SW 1271 (cell line): ENCODE measurements around the gene UPK3A.
A peak's percentile ranks its signal among the peaks of the same experiment; 100 is the strongest.

ENCODE experiments used
- DNase-seq, 2 experiments: peaks; one replicate each; lab custom pipeline; 2025; lab: John Stamatoyannopoulos, UW

The UPK3A gene

DNA sequence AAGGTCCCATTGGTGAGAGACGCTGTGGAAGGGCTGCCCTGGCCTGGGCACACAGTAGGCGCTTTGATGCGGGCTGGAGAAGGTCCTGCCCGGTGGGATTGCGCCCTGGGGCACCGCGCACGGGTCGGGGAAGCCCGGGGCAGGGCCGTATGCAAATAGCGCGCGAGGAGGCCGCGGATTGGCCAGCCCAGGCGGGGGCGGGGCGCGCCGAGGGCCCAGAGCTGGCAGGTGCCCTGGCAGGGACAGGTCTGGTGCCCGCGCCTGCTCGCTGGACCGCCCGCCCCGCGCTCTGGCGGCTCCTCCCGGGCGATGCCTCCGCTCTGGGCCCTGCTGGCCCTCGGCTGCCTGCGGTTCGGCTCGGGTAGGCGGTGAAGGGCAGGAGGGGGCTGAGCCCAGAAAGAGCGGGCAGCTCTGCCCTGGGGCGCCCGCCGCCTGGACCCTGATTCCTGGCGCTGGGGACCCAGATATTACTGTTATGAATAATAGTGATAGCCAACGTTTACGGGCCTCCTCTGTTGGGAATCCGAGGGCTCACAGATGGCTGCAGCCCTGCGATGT lies at the start of gene UPK3A:
Gene UPK3A (plus strand): TSS at position 245 of the 558 bp plus-strand sequence. CDS start 65 bp downstream, at position 310.
- DNase-seq, result no peak

GRCh38 chr22:45235101-45235777 lies 49.5 kb upstream of the UPK3A start:
- DNase-seq, result no peak

GRCh38 chr22:45235851-45236342 lies 48.9 kb upstream of the UPK3A start:
- no peak for DNase-seq

- DNase-seq, result no peak
Measured at GRCh38 chr22:45237065-45237990, 47.4 kb upstream of the UPK3A start.

DNA sequence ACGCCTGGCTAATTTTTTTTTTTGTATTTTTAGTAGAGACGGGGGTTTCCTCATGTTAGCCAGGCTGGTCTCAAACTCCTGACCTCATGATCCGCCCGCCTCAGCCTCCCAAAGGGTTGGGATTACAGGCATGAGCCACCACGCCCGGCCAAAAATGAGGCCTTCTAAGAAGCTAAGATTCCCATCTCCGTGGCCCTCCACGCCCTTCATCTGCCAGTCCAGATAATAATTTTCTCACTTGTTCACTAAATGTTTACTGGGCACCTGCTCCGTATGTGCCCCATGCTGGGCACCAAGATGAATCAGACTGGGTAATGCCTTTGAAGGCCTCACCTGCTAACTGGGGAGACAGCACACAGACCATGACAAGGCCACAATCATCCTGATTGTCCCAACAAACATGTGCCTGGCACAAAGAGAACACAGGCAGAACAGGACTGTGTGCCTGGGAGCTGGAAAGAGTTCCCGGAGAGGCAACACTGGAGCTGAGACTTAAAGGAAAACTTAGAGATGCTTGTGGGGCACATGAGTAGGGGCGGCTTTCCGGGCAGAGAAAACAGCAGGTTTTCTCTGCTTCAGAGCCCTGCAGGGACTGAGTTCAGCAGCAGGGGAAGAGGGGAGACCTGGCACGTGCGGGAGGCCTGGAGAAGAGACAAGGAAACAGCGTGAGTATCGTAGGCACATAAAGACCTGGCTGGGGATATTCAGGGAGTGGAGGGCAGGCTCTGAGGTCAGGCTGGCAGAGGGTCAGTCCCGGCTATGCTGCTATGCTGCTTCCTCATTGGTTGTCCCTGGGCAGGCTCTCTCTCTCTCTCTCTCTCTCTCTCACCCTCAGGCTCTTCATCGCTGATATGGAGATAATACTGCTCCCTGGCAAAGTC lies 46.4 kb upstream of the UPK3A start:
- DNase-seq, result no peak

GRCh38 chr22:45238957-45239680 lies 45.6 kb upstream of the UPK3A start:
- DNase-seq, result no peak

DNA sequence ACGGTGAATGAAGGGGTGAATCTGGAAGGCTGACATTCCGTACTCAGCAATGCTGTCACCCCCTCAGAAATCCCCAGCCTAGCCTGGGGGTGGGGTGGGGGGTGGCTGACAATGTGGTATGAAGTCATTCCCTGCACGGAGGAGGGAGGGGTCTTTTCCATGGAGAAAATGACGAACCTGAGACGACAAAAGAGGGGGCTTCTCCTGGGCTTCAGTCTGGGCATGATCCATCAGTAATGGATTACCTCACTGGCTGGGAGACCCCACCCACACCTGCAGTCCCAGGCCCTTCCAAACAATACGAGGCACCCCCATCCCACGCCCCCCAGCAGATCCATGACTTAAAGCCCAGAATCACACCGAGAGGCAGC lies 45.1 kb upstream of the UPK3A start:
- no peak for DNase-seq

DNA sequence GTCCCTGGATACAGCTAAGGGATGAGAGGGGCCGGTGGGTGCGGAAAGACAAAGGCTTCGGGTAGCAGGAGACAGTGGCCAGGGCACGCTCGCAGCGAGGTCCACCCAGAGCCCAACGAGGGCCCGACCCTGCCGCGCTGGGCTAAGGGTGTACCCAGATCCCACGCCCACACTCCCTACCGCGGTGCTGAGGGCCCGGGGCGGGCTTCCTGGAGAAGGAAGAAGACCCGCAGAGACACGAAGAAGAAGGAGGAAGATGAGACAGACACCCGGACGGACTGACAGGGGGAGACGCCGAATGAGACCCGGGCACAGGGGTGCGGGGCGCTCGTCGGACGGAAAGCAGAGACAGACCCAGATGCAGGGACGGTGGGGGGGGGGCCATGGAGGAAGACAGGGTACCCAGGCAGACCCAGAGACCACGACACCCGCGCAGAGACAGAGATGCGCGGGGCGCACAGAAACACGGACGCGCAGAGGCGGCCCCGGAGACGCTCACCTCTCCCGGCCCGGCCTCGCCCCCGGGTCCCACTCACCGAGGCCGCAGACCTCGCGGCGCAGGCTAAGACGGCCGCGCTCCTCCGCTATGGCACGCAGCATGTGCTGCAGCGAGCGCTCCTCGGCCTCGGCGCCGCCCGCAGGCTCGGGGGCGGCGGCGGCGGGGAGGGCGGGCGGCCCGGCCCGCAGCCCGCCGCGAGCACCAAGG lies 44.5 kb upstream of the UPK3A start:
- DNase-seq, result no peak

DNA sequence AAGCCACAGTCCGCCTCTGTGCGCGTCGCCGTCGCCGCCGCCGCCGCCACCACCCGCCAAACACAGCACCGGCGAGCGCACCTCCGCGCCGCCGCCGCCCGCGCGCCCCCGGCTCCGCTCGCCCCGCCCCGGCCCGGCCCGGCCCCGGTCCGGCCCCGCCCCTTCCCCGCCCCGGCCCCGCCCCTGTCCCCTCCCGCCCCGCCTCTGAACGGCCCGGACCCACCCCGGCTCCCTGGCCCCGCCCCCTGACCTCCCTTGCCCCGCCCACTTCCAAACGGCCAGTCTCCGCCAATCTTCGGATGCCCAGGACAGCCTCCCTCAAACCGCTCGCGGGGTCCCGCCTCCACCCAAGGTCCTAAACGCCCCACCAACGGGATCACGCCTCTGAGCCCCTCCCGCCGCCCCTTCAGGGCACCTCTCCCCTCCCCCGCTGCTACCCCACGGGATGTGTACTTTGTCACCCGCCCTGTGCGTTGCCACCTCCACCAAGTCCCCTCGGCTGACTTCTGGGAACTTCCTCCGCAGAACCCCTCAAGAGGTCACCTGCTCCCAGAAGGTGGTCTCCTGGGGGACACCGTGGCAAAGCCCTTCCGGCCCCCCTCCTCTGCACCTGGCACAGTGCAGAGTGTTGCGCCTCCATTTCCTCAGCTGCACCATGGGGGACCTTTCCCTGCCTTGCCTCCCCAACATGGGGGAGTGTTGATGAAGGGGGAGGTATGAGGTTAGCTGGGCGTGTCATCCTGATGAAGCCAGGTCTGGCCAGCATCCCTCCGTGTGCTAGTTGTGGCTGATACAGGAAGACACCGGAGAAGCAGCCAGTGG lies 43.7 kb upstream of the UPK3A start, which contains the start of gene KIAA0930:
Gene KIAA0930 (minus strand): TSS at position 85 of the 822 bp plus-strand sequence. CDS start 191 bp downstream, outside the sequence.
- DNase-seq, result peak; percentile 21 to 52

DNA sequence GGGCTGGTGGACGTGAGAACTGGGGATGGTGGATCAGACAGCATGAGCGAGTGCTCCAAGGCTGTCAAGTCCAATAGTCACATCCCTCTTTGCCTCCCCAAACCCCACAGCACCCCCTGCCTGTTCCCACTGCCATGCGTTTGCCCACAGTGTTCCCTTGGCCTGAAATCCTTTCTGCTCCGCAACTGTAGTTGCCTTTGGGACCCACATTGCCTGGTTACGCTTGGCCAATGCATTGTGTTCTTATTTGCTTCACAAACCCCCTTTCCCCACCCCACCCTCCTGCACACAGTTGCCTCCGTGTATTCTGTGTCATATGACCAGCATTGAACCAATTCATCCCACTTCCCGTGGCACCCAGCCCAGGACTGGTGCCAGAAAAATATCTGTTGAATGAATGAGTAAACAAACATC lies 42.0 kb upstream of the UPK3A start:
- no peak for DNase-seq

DNA sequence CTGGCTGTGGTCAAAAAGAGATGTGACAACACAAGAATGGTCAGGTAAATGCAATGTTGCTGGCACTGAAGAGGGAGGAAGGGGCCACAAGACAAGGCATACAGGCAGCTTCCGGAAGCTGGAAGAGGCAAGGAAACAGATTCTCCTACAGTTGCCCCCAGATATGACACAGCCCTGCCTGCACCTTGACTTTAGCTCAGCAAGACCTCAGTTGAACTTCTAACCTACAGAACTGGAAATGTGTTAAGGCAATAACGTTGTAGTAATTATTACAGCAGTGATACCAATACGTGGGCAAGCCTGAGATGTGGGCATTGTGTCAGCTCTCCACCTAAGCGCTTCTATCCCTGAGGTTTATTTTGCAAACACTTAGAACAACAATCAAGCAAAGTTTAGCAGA lies 39.8 kb upstream of the UPK3A start:
- no peak for DNase-seq

GRCh38 chr22:45246060-45246985 lies 38.4 kb upstream of the UPK3A start:
- peak; percentile 67 to 86 for DNase-seq

DNA sequence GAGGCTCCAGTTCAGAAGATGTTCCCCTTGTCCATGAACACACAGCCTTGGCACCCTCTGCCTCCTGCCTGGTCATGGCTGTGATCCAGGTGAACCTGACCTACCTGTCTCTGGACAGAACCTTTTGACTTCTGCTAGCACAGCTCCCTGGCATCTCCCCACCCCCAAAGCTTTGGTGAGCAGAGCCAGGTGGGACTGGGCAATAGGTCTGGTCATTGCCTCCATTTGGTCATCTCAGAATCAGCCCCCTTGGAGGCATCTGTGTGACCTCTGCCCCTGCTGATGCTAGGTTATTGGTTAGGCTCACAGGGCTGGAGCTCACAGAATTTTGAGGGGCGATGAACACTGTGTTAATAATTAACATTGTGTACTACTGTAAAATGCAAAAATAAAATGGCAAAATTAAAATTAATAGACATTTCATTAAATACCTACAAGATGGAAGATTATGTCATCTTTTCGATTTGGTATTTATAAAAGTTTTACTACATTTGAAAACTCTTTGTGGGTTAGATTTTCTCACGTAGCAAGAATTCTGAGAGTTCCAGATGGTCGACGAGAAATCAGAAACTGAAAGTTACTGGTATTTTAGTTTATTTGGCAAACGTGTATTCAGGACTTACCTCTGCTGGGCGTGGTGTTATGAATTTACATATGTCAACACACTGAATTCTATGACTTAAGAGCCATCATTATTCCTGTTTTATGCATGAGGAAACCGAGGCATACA lies 35.8 kb upstream of the UPK3A start:
- no peak for DNase-seq

- DNase-seq, result no peak
Measured at GRCh38 chr22:45251825-45252224, 32.9 kb upstream of the UPK3A start.

DNA sequence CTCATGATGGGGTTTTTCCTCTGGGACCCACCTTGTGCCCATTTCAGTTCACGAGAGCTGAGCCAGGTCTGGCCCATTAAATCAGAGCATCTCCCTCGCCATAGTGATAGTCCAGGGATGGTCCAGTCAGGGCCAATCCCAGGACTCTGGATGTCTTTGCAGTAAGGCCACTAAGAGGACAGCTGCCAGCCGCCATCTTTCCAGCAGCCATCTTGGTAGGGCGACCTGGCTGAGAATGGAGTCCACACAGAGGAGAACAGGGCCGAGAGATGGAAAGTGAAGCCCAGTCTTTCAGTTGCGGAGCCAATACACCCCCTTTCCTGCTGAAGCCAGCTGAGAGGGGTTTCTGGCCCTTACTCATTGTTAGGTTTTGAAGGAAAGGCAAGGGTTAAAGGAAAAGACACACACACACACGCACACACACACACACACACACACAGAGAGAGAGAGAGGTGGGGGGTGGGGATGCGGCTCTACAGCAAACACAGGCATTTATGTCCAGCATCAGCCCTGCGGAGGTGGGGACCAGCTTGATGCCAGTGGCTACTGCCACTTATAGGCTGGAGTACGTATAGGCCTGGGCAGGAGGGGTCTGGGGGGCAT lies 31.6 kb upstream of the UPK3A start:
- DNase-seq, result no peak

DNA sequence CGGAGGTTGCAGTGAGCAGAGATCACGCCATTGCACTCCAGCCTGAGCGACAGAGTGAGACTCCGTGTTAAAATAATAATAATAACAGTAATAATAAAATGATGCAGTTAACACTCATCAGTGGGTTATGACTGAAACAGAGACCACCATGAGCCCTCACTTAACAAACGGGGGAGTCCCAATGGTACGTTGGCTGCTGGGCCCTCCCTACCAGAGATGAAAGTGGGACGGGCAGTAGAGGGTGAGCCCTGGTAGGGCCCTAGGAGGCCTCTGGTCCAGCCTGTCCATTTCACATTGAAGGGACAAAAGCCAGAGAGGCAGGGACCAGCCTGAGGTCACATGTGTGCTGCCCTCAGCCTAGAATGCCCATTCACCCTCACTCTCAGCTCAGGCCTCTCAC lies 30.4 kb upstream of the UPK3A start:
- no peak for DNase-seq

DNA sequence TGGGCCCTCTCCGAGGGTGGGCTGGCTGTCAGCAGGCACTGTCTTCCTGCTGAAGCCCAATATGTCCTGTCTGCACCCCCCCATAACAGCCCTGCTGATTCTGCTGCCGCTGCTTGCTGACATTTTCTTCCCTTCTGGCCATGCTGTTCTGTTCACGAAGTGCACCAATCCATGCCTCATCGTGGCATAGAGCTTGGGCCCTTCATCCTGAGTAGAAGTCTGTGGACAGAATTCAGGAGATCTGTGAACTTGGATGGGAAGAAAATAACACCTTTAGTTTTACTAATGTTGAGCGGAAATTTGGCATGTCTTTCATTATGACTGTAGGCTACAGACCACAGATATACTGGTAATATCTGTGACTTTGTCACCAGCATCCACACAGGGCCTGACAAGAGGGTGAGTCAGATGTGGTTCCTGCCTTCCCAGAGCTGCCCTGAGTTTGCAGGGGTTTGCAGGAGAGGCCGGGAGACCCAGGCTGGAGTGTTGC lies 29.9 kb upstream of the UPK3A start:
- DNase-seq, result no peak
